DND-41 (cell line): ENCODE data around the gene MCM9.

Source experiments
- ATAC-seq: fragments of 200-7000 bp; cut with Tn5 transposase; 3 replicates; pipeline ENCODE4 v1.9.1; 2021; ENCODE audit warnings: low read depth; ENCODE audit not compliant: insufficient read depth
- DNase-seq: peaks from one replicate; pipeline ENCODE4 v3.0.0-alpha.2; 2020
- H2AFZ ChIP-seq: 2 replicates; pipeline ENCODE4 v1.6.0; 2012; ENCODE audit warnings: low read depth, low read length
- H3K27ac ChIP-seq: 2 replicates; pipeline ENCODE4 v1.5.1; 2012; ENCODE audit warnings: low read length, inconsistent platforms
- H3K27me3 ChIP-seq: fragments of 200-600 bp; sonication (generic); 2 replicates; pipeline ENCODE4 v1.6.0; 2012; ENCODE audit warnings: low read length, mild to moderate bottlenecking, inconsistent platforms; ENCODE audit not compliant: insufficient read depth, poor library complexity
- H3K36me3 ChIP-seq: 2 replicates; pipeline ENCODE4 v1.5.1; 2012; ENCODE audit warnings: low read length, inconsistent platforms; ENCODE audit not compliant: insufficient read depth
- H3K4me1 ChIP-seq: 2 replicates; pipeline ENCODE4 v1.5.1; 2012; ENCODE audit warnings: mild to moderate bottlenecking, low read length; ENCODE audit not compliant: insufficient read depth
- H3K4me2 ChIP-seq: 2 replicates; pipeline ENCODE4 v1.6.0; 2012; ENCODE audit warnings: mild to moderate bottlenecking, moderate library complexity, low read length, inconsistent platforms; ENCODE audit not compliant: insufficient read depth
- H3K4me3 ChIP-seq, 2 experiments: fragments of 200-600 bp in 1 of 2; shearing (Covaris generic) in 1 of 2; 2 replicates each; pipeline ENCODE4 v1.5.1; 2012 to 2016; ENCODE audit warnings: inconsistent platforms in 2 of 2, low read length in 2 of 2, mild to moderate bottlenecking in 2 of 2, low read depth in 1 of 2, moderate library complexity in 1 of 2
- H3K79me2 ChIP-seq: 2 replicates; pipeline ENCODE4 v1.6.0; 2012; ENCODE audit warnings: low read length, inconsistent platforms; ENCODE audit not compliant: insufficient read depth
- H3K9ac ChIP-seq: 2 replicates; pipeline ENCODE4 v1.6.0; 2012; ENCODE audit warnings: low read depth, mild to moderate bottlenecking, inconsistent platforms, low read length, moderate library complexity
- H3K9me3 ChIP-seq: 2 replicates; pipeline ENCODE4 v1.5.1; 2012; ENCODE audit warnings: low read length, moderate library complexity, mild to moderate bottlenecking, inconsistent platforms; ENCODE audit not compliant: insufficient read depth, severe bottlenecking
- H4K20me1 ChIP-seq: 2 replicates; pipeline ENCODE4 v1.6.0; 2012; ENCODE audit warnings: low read length; ENCODE audit not compliant: insufficient read depth
- EZH2 ChIP-seq: IDR thresholded peaks from 3 replicates; pipeline ENCODE4 v1.6.1; 2012; ENCODE audit warnings: borderline replicate concordance, low read depth, mild to moderate bottlenecking, moderate library complexity, low read length, inconsistent platforms; ENCODE audit not compliant: severe bottlenecking
- TF ChIP-seq, protein P1 (sequence below): IDR thresholded peaks from 2 replicates; pipeline ENCODE4 v1.5.1; 2012; ENCODE audit warnings: borderline replicate concordance, low read length, moderate library complexity, mild to moderate bottlenecking; ENCODE audit not compliant: poor library complexity, severe bottlenecking; ENCODE audit errors: extremely low read depth

The MCM9 gene

GRCh38 chr6:118981884-118982574, 47.1 kb upstream of the MCM9 start:
- Histone ChIP-seq H3K27me3 (no peaks in the 10 kb centered on the region), H3K4me3 (no peak overlapping the region), H3K4me2 (no peak overlapping the region), H2AFZ (no peak overlapping the region), H3K4me1 (no peaks in the 10 kb centered on the region), H3K9ac (no peak overlapping the region), H3K36me3 (no peaks in the 10 kb centered on the region), H3K27ac (no peak overlapping the region), H3K79me2 (no peaks in the 10 kb centered on the region), H4K20me1 (no peaks in the 10 kb centered on the region), H3K9me3 (no peaks in the 10 kb centered on the region)
- no peak for TF ChIP-seq EZH2
- TF ChIP-seq, protein P1, sequence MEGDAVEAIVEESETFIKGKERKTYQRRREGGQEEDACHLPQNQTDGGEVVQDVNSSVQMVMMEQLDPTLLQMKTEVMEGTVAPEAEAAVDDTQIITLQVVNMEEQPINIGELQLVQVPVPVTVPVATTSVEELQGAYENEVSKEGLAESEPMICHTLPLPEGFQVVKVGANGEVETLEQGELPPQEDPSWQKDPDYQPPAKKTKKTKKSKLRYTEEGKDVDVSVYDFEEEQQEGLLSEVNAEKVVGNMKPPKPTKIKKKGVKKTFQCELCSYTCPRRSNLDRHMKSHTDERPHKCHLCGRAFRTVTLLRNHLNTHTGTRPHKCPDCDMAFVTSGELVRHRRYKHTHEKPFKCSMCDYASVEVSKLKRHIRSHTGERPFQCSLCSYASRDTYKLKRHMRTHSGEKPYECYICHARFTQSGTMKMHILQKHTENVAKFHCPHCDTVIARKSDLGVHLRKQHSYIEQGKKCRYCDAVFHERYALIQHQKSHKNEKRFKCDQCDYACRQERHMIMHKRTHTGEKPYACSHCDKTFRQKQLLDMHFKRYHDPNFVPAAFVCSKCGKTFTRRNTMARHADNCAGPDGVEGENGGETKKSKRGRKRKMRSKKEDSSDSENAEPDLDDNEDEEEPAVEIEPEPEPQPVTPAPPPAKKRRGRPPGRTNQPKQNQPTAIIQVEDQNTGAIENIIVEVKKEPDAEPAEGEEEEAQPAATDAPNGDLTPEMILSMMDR, result no peak
- no peak for ATAC-seq
- DNase-seq, result no peak

DNA sequence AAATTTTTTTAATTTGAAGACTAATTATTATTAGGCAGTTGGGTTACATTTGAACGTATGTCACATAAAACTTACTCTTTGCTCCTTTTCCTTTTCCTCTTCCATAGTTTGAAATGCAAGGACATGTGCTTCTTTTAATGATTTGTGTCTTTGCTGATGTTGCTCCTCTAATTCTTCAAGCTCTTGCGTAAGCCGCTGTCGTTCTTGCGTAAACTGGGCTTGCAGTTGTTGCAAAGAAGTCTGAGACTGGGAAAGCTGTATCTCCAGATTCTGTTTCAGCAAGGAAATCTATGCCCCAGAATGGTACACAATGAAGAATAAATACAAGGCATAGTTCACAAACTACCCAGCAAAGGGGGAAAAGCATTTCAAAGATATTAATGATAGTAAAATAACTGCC, 45.1 kb upstream of the MCM9 start:
- DNase-seq, result no peak
- no peak overlapping the region for H3K27ac ChIP-seq
- no peak overlapping the region for H3K9ac ChIP-seq
- H3K27me3 ChIP-seq, result no peaks in the 10 kb centered on the region
- no peak overlapping the region for H3K4me2 ChIP-seq
- H3K4me3 ChIP-seq, result no peak overlapping the region
- H3K9me3 ChIP-seq, result no peaks in the 10 kb centered on the region
- no peak for TF ChIP-seq EZH2
- TF ChIP-seq, protein P1, result no peak
- H3K79me2 ChIP-seq, result no peaks in the 10 kb centered on the region
- H3K4me1 ChIP-seq, result no peaks in the 10 kb centered on the region
- H3K36me3 ChIP-seq, result no peaks in the 10 kb centered on the region
- H4K20me1 ChIP-seq, result no peaks in the 10 kb centered on the region
- ATAC-seq, result no peak
- no peak overlapping the region for H2AFZ ChIP-seq

DNA sequence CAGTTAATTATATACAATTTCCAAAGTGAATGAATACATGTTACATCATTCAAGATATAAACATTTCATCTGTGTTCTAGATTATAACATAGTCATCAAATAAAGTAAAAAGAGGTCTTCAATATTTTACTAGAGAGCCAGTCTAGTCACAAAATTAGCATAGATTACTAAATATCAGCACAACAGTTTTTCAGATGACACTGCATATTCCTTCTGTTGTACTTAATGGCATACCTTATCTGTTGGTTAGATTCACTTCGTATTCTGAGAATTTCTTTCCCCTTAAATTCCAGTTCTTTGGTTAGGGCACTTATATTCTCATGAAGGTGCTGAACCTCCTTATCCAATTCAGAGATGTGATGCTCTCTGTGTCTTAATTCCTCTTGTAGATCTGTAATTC, 39.8 kb upstream of the MCM9 start:
- no peaks in the 10 kb centered on the region for H3K79me2 ChIP-seq
- H3K4me2 ChIP-seq, result no peak overlapping the region
- H4K20me1 ChIP-seq, result no peaks in the 10 kb centered on the region
- DNase-seq (no peak), ATAC-seq (no peak)
- H3K4me1 ChIP-seq, result no peaks in the 10 kb centered on the region
- H3K27me3 ChIP-seq, result no peaks in the 10 kb centered on the region
- TF ChIP-seq, protein P1, result no peak
- no peak overlapping the region for H2AFZ ChIP-seq
- no peaks in the 10 kb centered on the region for H3K36me3 ChIP-seq
- no peak overlapping the region for H3K9ac ChIP-seq
- no peaks in the 10 kb centered on the region for H3K9me3 ChIP-seq
- no peak overlapping the region for H3K27ac ChIP-seq
- H3K4me3 ChIP-seq, result no peak overlapping the region
